SH-SY5Y (cell line): ENCODE measurements around the gene CYP27A1.

Source experiments
- GATA2 ChIP-seq: IDR thresholded peaks from 2 replicates; pipeline ENCODE4 v1.6.1; 2011; ENCODE audit warnings: mild to moderate bottlenecking, low read depth, low read length
- GATA3 ChIP-seq: IDR thresholded peaks from 2 replicates; pipeline ENCODE4 v1.6.1; 2011; ENCODE audit warnings: low read depth, mild to moderate bottlenecking, low read length, moderate library complexity

- no peak for TF ChIP-seq GATA2
- no peak for TF ChIP-seq GATA3
Measured at GRCh38 chr2:218812096-218812815, 30.3 kb downstream of the CYP27A1 start.
